Trophoblast cell (in vitro differentiated cells and primary cell): ENCODE results near the gene PRR7.

Experiments used
- DNase-seq, 2 donors: peaks; one replicate each; pipeline ENCODE4 v3.0.0-alpha.2; 2016
- H2AFZ ChIP-seq: 2 replicates; pipeline ENCODE4 v1.6.1; 2013; ENCODE audit warnings: low read length, moderate library complexity, mild to moderate bottlenecking; ENCODE audit not compliant: insufficient read depth, poor library complexity
- H2AK5ac ChIP-seq: 2 replicates; pipeline ENCODE4 v1.6.1; 2013; ENCODE audit warnings: mild to moderate bottlenecking, low read length
- H2BK120ac ChIP-seq: 2 replicates; pipeline ENCODE4 v1.6.1; 2013; ENCODE audit warnings: low read length, mild to moderate bottlenecking, moderate library complexity; ENCODE audit not compliant: insufficient read depth, poor library complexity
- H2BK12ac ChIP-seq: 2 replicates; pipeline ENCODE4 v1.6.1; 2013; ENCODE audit warnings: mild to moderate bottlenecking, low read length, moderate library complexity
- H2BK5ac ChIP-seq: 2 replicates; pipeline ENCODE4 v1.6.1; 2013; ENCODE audit warnings: low read length, low read depth, moderate library complexity, mild to moderate bottlenecking; ENCODE audit not compliant: poor library complexity
- H3K14ac ChIP-seq: 2 replicates; pipeline ENCODE4 v1.6.1; 2013; ENCODE audit warnings: mild to moderate bottlenecking, low read length
- H3K18ac ChIP-seq: 2 replicates; pipeline ENCODE4 v1.6.1; 2013; ENCODE audit warnings: mild to moderate bottlenecking, low read length
- H3K23ac ChIP-seq: 2 replicates; pipeline ENCODE4 v1.6.1; 2013; ENCODE audit warnings: low read length
- H3K27ac ChIP-seq: 2 replicates; pipeline ENCODE4 v1.5.1; 2013; ENCODE audit warnings: low read depth, mild to moderate bottlenecking, inconsistent platforms, low read length, moderate library complexity
- H3K27me3 ChIP-seq: 2 replicates; pipeline ENCODE4 v1.6.1; 2013; ENCODE audit warnings: inconsistent platforms, mild to moderate bottlenecking, low read length, moderate library complexity; ENCODE audit not compliant: insufficient read depth
- H3K36me3 ChIP-seq, 2 experiments: 1 replicate in 1 of 2; 2 replicates in 1 of 2; pipeline ENCODE4 v1.6.1; 2013; ENCODE audit warnings: low read length in 2 of 2, mild to moderate bottlenecking in 2 of 2, moderate library complexity in 1 of 2; ENCODE audit not compliant: insufficient read depth in 2 of 2, control insufficient read depth in 1 of 2
- H3K4ac ChIP-seq: 2 replicates; pipeline ENCODE4 v1.6.1; 2013; ENCODE audit warnings: low read depth, mild to moderate bottlenecking, low read length, moderate library complexity
- H3K4me1 ChIP-seq, 2 experiments: 1 replicate in 1 of 2; 2 replicates in 1 of 2; pipeline ENCODE4 v1.6.1; 2013; ENCODE audit warnings: low read length in 2 of 2, mild to moderate bottlenecking in 2 of 2, moderate library complexity in 1 of 2; ENCODE audit not compliant: insufficient read depth in 2 of 2, control insufficient read depth in 1 of 2
- H3K4me2 ChIP-seq: 2 replicates; pipeline ENCODE4 v1.6.1; 2013; ENCODE audit warnings: inconsistent platforms, mild to moderate bottlenecking, low read length, moderate library complexity
- H3K4me3 ChIP-seq: 2 replicates; pipeline ENCODE4 v1.5.1; 2013; ENCODE audit warnings: mild to moderate bottlenecking, low read depth, low read length, inconsistent platforms
- H3K79me1 ChIP-seq: one replicate; pipeline ENCODE4 v1.6.1; 2013; ENCODE audit warnings: low read length
- H3K79me2 ChIP-seq: 2 replicates; pipeline ENCODE4 v1.6.1; 2013; ENCODE audit warnings: low read length, mild to moderate bottlenecking; ENCODE audit not compliant: control insufficient read depth, insufficient read depth, poor library complexity
- H3K9ac ChIP-seq: 2 replicates; pipeline ENCODE4 v1.6.1; 2013; ENCODE audit warnings: mild to moderate bottlenecking, low read length
- H3K9me3 ChIP-seq: 2 replicates; pipeline ENCODE4 v1.6.1; 2013; ENCODE audit warnings: low read depth, mild to moderate bottlenecking, control low read depth, inconsistent platforms, low read length; ENCODE audit not compliant: insufficient read depth
- H4K12ac ChIP-seq: 2 replicates; pipeline ENCODE4 v1.6.1; 2013; ENCODE audit warnings: low read depth, mild to moderate bottlenecking, low read length, moderate library complexity
- H4K8ac ChIP-seq: 2 replicates; pipeline ENCODE4 v1.6.1; 2013; ENCODE audit warnings: low read depth, mild to moderate bottlenecking, low read length, moderate library complexity
- H4K91ac ChIP-seq: one replicate; pipeline ENCODE4 v1.6.1; 2013; ENCODE audit warnings: low read depth, mild to moderate bottlenecking, low read length, moderate library complexity
- WGBS: extraction: QIAGEN DNeasy Blood & Tissue Kit; methylation state at CpG from one replicate; pipeline ENCODE4 v1.1.7; 2013; ENCODE audit warnings: missing lambda C conversion rate; ENCODE audit not compliant: insufficient read length, insufficient coverage; ENCODE audit errors: extremely low coverage; 5-methylcytosine and 5-hydroxymethylcytosine counted together

Gene PRR7

GRCh38 chr5:177438468-177438867 lies 8.1 kb upstream of the PRR7 start:
- Histone ChIP-seq H3K4ac (no peak overlapping the region), H4K12ac (no peak overlapping the region), H3K9ac (no peak overlapping the region), H3K18ac (no peak overlapping the region), H3K27me3 (no peaks in the 10 kb centered on the region), H2BK12ac (no peak overlapping the region), H2AK5ac (no peak overlapping the region), H3K14ac (no peak overlapping the region), H3K79me2 (no peaks in the 10 kb centered on the region), H3K4me1 (no peaks in the 10 kb centered on the region), H4K91ac (no peak overlapping the region), H3K36me3 (peaks cover 60 to 65% of the 10 kb centered on the region in 2 experiments), H2BK5ac (no peak overlapping the region), H3K9me3 (peaks cover 1% of the 10 kb centered on the region), H3K23ac (no peak overlapping the region), H3K27ac (no peak overlapping the region), H3K4me2 (no peak overlapping the region), H2BK120ac (no peak overlapping the region), H2AFZ (no peak overlapping the region), H3K79me1 (no peaks in the 10 kb centered on the region), H4K8ac (no peak overlapping the region), H3K4me3 (no peak overlapping the region)
- DNase-seq = no peak
- WGBS = no CpG with 5 or more reads among the region's 10 CpGs

- no CpG with 5 or more reads among the region's 4 CpGs for WGBS
- Histone ChIP-seq H3K4ac (no peak overlapping the region), H3K79me2 (no peaks in the 10 kb centered on the region)
Observed at GRCh38 chr5:177439518-177440053, 7.0 kb upstream of the PRR7 start.

GRCh38 chr5:177440211-177440989 lies 6.2 kb upstream of the PRR7 start:
- Histone ChIP-seq H2BK12ac (no peak overlapping the region), H2BK120ac (no peak overlapping the region), H3K4ac (no peak overlapping the region), H3K4me2 (no peak overlapping the region), H3K14ac (no peak overlapping the region), H3K79me1 (no peaks in the 10 kb centered on the region), H2AK5ac (no peak overlapping the region), H3K4me3 (no peak overlapping the region), H3K18ac (no peak overlapping the region), H2AFZ (no peak overlapping the region), H3K79me2 (no peaks in the 10 kb centered on the region), H3K36me3 (peaks cover 41 to 47% of the 10 kb centered on the region in 2 experiments), H3K23ac (no peak overlapping the region), H3K9me3 (peaks cover 1% of the 10 kb centered on the region), H3K27ac (no peak overlapping the region), H3K27me3 (no peaks in the 10 kb centered on the region), H4K8ac (no peak overlapping the region), H3K4me1 (no peaks in the 10 kb centered on the region), H4K12ac (no peak overlapping the region), H3K9ac (no peak overlapping the region), H2BK5ac (no peak overlapping the region), H4K91ac (no peak overlapping the region)
- WGBS = no CpG with 5 or more reads among the region's 24 CpGs
- no peak for DNase-seq

More at GRCh38 chr5:177439518-177440053, 7.0 kb upstream of the PRR7 start:
- Histone ChIP-seq H2BK12ac (no peak overlapping the region), H3K27me3 (no peaks in the 10 kb centered on the region), H3K4me2 (no peak overlapping the region), H3K23ac (no peak overlapping the region), H2BK5ac (no peak overlapping the region), H3K79me1 (no peaks in the 10 kb centered on the region), H3K4me1 (no peaks in the 10 kb centered on the region), H3K9me3 (peaks cover 1% of the 10 kb centered on the region), H2AFZ (no peak overlapping the region), H3K36me3 (peaks cover 49 to 55% of the 10 kb centered on the region in 2 experiments), H2BK120ac (no peak overlapping the region), H3K27ac (no peak overlapping the region), H2AK5ac (no peak overlapping the region), H4K8ac (no peak overlapping the region), H3K9ac (no peak overlapping the region), H4K91ac (no peak overlapping the region), H3K18ac (no peak overlapping the region), H4K12ac (no peak overlapping the region), H3K14ac (no peak overlapping the region), H3K4me3 (no peak overlapping the region)
- DNase-seq = no peak

- H3K14ac ChIP-seq = no peak overlapping the region
- no peak overlapping the region for H2BK120ac ChIP-seq
- no peak overlapping the region for H3K4me2 ChIP-seq
- no peak overlapping the region for H3K23ac ChIP-seq
- peaks cover 0 to 3% of the 10 kb centered on the region in 2 experiments for H3K4me1 ChIP-seq
- H3K4me3 ChIP-seq = no peak overlapping the region
- no peak overlapping the region for H3K4ac ChIP-seq
- no peak overlapping the region for H2BK12ac ChIP-seq
- H3K9me3 ChIP-seq = peaks cover 3% of the 10 kb centered on the region
- no peaks in the 10 kb centered on the region for H3K79me2 ChIP-seq
- no peak for DNase-seq
- H3K9ac ChIP-seq = no peak overlapping the region
- no peak overlapping the region for H4K8ac ChIP-seq
- H3K27ac ChIP-seq = no peak overlapping the region
- no peak overlapping the region for H2AFZ ChIP-seq
- H3K36me3 ChIP-seq = peaks cover 35 to 39% of the 10 kb centered on the region in 2 experiments
- H3K27me3 ChIP-seq = peaks cover 3% of the 10 kb centered on the region
- H4K12ac ChIP-seq = no peak overlapping the region
- H3K79me1 ChIP-seq = no peaks in the 10 kb centered on the region
- no peak overlapping the region for H4K91ac ChIP-seq
- no peak overlapping the region for H2AK5ac ChIP-seq
- no CpG with 5 or more reads among the region's 26 CpGs for WGBS
- no peak overlapping the region for H2BK5ac ChIP-seq
- H3K18ac ChIP-seq = no peak overlapping the region
Observed at GRCh38 chr5:177440990-177441780, 5.4 kb upstream of the PRR7 start.
